GM21825 (cell line): ENCODE data around the gene PCP2.

ENCODE experiments used
- ATAC-seq: cut with Tn5 transposase; IDR thresholded peaks from one replicate; pipeline ENCODE4 v1.9.1; 2021; ENCODE audit warnings: mild to moderate bottlenecking, moderate library complexity; ENCODE audit not compliant: unreplicated experiment

Gene PCP2

GRCh38 chr19:7602240-7602934 is 31.1 kb downstream of the PCP2 start:
- ATAC-seq, result no peak

GRCh38 chr19:7600721-7601120 is 32.8 kb downstream of the PCP2 start:
- ATAC-seq, result no peak

- ATAC-seq, result no peak
Observed at GRCh38 chr19:7598180-7598579, 35.3 kb downstream of the PCP2 start.

DNA sequence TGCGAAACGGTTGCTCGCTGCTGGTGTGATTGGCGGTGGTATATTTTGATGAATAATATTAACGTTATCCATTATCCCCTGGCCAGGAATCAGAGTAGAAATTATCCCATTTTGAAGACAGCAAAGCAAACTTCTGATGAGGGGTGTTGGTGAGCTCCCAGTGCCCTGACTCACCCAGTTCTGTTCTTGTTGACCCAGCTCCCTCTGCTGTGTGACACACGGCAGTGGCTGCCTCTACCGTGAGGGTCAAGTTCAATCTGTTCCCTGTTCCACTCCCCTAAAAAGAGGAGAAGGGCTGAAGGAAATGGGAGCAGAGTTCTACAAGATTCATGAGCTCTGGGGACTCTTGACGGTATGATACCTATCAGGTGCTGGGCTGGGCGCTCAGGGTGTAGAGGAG is 35.8 kb downstream of the PCP2 start:
- no peak for ATAC-seq

DNA sequence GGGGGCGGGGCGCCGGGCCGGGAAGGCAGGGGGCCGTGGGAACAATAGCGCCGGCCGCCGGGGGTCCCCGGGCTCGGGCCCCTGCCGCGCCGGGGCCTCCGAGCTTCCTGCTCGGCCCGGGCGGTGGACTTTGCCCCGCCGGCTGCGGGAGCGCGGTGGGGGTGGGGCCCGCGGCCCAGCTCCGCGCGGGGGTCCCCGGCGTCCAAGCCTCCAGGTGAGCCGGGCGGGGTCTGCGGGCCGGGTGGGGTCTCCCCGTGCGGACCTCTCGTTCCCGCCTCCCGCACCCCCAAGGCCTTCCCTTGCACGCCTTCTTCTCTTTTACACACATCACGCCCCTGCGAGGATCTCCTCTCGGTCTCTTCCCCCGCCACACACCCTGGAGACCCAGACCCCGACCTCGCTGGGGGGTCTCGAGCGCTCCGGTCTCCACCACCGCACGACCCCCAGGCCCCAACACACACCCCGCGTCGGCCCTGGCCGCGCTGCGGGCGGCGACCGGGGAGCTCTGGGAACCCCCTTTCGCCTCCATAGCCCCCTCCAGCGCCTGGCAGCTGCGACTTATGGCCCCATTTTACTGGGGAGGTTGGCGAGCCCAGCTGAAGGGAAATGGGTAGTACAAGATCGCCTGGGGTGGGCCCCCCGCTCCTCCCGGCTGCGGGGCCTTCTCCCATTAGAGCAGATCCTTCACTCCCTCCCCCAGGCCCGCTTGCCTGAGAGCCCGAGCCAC is 37.1 kb downstream of the PCP2 start:
- ATAC-seq, result no peak

DNA sequence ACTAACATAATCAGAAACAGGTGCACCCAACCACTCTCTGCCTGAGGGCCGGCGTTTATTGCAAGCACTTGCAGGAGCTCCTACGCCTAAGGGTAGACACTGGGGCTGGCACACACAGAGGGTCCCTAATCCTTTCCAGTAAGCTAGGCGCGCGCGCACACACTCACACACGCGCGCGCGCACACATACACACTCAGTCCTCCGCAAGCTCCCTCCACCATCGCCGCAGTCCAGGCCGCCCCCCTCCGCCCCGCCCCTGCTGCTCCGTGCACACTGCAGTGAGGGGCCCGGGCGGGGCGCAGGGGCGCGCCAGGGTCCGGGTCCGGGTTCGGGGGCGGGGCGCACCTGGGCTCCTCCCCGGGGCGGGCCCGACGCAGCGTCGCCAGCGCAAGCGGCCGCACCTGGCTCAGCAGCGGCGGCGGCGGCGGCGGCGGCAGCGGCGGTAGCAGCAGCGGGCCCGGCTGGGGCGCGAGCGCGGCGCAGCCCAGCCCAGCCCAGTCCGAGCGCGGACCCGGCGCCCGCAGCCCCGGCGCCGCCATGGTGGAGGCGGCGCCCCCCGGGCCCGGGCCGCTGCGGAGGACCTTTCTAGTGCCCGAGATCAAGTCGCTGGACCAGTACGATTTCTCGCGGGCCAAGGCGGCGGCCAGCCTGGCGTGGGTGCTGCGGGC is 37.9 kb downstream of the PCP2 start, which contains the start of gene CAMSAP3:
Gene CAMSAP3, plus strand, starts transcription at position 398 of the 668 bp plus-strand sequence. Its CDS starts 140 bp downstream, at position 538.
- ATAC-seq, result no peak

GRCh38 chr19:7590256-7590655 is 43.3 kb downstream of the PCP2 start:
- ATAC-seq, result no peak

- no peak for ATAC-seq
Observed at GRCh38 chr19:7589822-7590221, 43.7 kb downstream of the PCP2 start.

DNA sequence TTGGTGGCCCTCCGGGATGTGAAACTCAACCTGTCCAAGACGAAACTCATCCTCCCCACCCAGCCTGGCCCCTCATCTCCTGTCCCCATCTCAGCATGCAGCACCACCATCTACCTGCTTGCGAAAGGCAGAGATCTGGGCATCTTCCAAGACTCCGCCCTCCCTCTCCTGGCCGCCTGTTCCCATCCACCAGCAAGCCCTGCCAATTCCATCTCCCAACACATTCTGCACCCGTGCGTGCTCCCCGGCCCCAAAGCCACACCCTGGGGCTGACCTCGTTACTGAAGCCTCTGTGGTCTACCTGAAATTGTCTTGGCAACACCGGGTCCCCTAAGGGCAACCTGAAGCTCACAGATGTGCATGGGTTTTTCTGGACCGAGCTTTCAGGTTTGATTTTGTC is 51.1 kb downstream of the PCP2 start:
- ATAC-seq, result no peak
